GM12864 (cell line): ENCODE data around the gene SBNO1.
"Not testable (repeated sequence)": the region's sequence is repeated elsewhere in the genome, so short reads cannot be mapped to it uniquely, and the experiment has no call there.

Source experiments
- DNase-seq: peaks from one replicate; pipeline ENCODE4 v3.0.0-alpha.2; 2011; ENCODE audit warnings: low read depth
- H3K4me3 ChIP-seq: 2 replicates; pipeline ENCODE4 v1.5.1; 2011; ENCODE audit warnings: mild to moderate bottlenecking, low read depth, low read length, control low read depth
- TF ChIP-seq, protein P1 (sequence below): IDR thresholded peaks from 2 replicates; pipeline ENCODE4 v1.5.1; 2011; ENCODE audit warnings: low read depth, mild to moderate bottlenecking, moderate library complexity, low read length, control low read depth, inconsistent platforms; ENCODE audit errors: missing control alignments

Gene SBNO1

GRCh38 chr12:123261196-123261595, 103.5 kb downstream of the SBNO1 start:
- H3K4me3 ChIP-seq: no peak overlapping the region
- DNase-seq: no peak
- TF ChIP-seq, protein P1, sequence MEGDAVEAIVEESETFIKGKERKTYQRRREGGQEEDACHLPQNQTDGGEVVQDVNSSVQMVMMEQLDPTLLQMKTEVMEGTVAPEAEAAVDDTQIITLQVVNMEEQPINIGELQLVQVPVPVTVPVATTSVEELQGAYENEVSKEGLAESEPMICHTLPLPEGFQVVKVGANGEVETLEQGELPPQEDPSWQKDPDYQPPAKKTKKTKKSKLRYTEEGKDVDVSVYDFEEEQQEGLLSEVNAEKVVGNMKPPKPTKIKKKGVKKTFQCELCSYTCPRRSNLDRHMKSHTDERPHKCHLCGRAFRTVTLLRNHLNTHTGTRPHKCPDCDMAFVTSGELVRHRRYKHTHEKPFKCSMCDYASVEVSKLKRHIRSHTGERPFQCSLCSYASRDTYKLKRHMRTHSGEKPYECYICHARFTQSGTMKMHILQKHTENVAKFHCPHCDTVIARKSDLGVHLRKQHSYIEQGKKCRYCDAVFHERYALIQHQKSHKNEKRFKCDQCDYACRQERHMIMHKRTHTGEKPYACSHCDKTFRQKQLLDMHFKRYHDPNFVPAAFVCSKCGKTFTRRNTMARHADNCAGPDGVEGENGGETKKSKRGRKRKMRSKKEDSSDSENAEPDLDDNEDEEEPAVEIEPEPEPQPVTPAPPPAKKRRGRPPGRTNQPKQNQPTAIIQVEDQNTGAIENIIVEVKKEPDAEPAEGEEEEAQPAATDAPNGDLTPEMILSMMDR: no peak

DNA sequence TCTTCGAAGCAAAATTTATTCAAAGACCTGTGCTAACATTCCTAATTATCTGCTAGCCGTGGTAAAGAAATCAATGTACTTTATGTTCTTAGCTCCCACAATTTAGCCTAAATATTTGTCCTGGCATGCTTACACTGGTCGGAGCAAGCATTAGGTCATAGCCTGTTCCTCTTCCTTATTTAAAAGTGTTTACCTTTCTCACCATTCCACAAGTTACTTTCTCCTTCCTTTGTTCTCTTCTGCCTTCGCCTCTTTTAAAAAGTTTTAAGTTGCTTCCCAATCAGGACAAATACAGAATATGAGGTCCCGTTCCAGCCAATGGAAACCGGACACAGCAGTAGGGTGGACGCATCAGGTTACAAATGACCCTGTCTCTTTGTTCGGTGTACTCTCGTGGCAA, 104.6 kb downstream of the SBNO1 start:
- TF ChIP-seq, protein P1: no peak
- DNase-seq: no peak
- H3K4me3 ChIP-seq: no peak overlapping the region

- H3K4me3 ChIP-seq: no peak overlapping the region
- no peak for DNase-seq
- TF ChIP-seq, protein P1: no peak
Measured at GRCh38 chr12:123258593-123258992, 106.1 kb downstream of the SBNO1 start.

DNA sequence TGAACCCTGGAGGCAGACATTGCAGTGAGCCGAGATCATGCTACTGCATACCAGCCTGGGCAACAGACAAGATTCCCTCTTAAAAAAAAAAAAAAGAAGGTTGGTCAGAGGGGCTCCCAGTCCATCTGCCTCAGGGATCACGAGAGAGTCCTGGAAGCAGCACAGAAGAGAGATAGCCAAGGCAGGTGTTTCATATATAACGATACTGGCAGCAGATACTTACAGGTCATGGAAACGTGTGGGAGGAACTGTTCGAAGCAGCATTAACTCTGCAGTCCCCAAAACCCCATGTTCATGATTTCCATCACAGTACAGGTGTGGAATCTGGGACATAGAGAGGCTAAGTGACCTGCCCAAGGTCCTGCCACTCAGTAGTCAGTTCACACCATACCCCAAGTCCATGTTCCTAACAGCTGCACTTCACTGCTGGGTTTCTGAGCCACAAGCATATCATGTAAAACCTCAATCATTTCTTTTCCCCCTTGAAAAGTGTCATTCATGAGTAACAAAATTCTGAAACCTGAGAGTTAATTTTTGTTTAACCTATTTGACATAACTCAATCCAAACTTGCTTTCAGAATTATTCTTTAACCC, 109.7 kb downstream of the SBNO1 start:
- TF ChIP-seq, protein P1: no peak
- DNase-seq: no peak

GRCh38 chr12:123253641-123254459, 110.8 kb downstream of the SBNO1 start:
- DNase-seq: no peak
- no peak overlapping the region for H3K4me3 ChIP-seq
- TF ChIP-seq, protein P1: no peak

More for the DNA sequence above, 109.7 kb downstream of the SBNO1 start:
- H3K4me3 ChIP-seq: no peak overlapping the region

GRCh38 chr12:123252365-123252764, 112.3 kb downstream of the SBNO1 start:
- DNase-seq, H3K4me3 ChIP-seq: not testable (repeated sequence)

DNA sequence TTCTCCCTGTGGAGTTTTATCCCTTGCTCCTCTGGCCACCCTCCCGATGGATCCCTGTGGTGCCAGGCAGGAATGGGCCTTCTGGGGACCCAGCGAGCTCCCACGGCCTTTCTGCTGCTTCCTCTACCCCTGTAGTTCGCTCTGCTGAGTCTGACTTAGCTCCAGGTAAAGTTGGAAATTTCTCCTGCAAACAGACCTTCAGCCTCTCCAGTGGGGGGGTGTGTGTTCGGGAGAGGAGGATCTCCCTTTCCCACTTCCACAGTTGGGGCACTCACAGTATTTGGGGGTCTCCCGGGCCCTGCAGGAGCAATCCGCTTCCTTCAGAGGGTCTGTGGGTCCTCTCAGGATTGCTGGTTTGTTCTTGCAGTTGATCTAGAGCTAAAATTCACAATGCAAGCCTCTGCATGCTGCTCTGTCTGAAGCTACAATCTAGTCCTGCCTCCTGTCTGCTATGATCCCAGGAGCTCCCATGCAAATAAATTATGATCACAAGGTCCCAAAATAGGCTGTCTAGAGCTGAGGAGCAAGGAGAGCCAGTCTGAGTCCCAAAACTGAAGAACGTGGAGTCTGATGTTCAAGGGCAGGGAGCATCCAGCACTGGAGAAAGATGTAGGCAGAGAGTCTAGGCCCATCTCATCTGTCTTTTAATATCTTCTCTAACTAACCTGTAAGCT, 113.1 kb downstream of the SBNO1 start:
- no peak overlapping the region for H3K4me3 ChIP-seq
- TF ChIP-seq, protein P1: no peak
- DNase-seq: no peak
